GM19351 (cell line): Measurements from ENCODE around the gene SNX17.
"Not testable (repeated sequence)": the region's sequence is repeated elsewhere in the genome, so short reads cannot be mapped to it uniquely, and the experiment has no call there.

Source experiments
- ATAC-seq: cut with Tn5 transposase; IDR thresholded peaks from one replicate; pipeline ENCODE4 v1.9.1; 2021; ENCODE audit warnings: mild to moderate bottlenecking, moderate library complexity; ENCODE audit not compliant: unreplicated experiment

The SNX17 gene

GRCh38 chr2:27393225-27393624, 22.8 kb downstream of the SNX17 start:
- ATAC-seq = no peak

DNA sequence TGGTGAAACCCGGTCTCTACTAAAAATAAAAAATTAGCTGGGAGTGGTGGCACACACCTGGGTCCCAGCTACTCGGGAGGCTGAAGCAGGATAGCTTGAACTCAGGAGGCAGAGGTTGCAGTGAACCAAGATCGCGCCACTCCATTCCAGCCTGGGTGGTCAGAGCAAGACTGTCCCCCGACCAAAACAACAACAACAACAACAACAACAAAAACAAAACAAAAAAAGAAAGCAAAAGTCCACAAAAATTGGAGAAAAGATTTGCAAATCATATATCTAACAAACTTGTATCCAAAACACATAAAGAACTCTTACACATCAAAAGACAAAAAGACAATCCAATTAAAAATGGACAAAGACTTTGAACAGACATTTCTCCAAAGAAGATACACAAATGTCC, 28.5 kb downstream of the SNX17 start:
- no peak for ATAC-seq

- ATAC-seq = no peak
Observed at GRCh38 chr2:27400348-27401135, 30.1 kb downstream of the SNX17 start.

DNA sequence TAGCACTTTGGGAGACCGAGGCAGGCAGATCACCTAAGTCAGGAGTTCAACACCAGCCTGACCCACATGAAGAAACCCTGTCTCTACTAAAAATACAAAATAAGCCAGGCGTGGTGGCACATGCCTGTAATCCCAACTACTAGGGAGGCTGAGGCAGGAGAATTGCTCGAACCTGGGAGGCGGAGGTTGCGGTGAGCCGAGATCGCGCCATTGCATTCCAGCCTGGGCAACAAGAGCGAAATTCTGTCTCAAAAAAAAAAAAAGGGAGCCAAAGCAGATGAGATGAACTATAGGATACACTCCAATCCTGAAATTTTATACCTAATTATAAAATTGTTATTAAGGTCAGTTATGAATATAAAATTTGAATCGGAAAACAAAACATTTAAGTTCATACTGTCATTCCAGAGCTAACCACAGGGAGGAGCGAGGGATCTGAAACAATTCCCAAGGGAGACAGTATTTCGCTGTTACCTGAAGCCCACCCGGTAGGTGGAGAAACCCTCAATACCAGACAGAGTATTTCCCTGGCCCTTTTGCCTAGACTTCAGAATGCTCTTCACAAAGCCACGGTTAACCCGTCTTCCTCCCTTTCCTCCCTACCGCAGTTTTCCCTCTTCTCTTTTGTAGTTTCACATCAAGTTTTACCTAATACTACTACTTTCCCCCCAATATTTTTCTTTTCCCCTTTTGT, 37.5 kb downstream of the SNX17 start:
- no peak for ATAC-seq

DNA sequence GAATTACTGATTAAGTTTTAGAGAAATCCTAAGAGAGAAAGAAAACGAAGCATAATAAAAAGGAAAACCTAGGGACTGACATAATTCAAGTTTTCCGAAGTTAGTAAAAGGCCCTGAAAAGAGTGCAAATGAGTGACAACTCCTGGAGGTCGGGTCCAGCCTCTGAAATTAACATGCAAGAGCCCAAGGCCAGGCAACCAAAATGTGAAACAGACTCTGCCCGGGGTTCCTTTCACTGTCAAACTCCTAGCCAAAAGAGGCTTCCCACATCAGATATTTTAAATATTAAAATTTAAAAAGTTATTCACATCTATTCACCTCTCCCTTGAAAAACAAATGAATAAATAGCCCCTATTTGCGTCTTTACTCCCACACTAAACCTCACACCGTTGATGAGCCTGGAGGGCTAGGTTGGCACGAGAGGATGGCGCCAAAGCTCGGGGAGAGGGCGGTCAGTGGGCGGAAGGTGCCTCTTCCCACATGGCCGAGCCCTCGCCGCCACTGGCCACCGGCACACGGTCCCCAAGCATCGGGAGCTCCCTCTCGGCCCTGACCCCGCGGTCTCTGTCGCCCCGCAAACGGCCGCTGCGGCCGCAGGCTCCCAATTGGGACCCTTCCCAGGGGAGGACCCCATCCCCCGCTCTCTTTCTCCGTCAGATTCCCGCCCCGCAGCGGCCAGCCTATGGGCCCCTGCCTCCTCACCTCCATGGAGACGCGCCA, 38.3 kb downstream of the SNX17 start:
- peak; percentile 30 for ATAC-seq

GRCh38 chr2:27409321-27410073, 39.1 kb downstream of the SNX17 start, which contains the start of gene PPM1G:
Gene PPM1G (minus strand): TSS chr2:27409591. CDS start chr2:27409422, 169 bp downstream.
- peak; percentile 88 for ATAC-seq

- ATAC-seq = no peak
Observed at GRCh38 chr2:27412419-27413152, 42.2 kb downstream of the SNX17 start.

- ATAC-seq = no peak
Observed at GRCh38 chr2:27416151-27416550, 45.7 kb downstream of the SNX17 start.

DNA sequence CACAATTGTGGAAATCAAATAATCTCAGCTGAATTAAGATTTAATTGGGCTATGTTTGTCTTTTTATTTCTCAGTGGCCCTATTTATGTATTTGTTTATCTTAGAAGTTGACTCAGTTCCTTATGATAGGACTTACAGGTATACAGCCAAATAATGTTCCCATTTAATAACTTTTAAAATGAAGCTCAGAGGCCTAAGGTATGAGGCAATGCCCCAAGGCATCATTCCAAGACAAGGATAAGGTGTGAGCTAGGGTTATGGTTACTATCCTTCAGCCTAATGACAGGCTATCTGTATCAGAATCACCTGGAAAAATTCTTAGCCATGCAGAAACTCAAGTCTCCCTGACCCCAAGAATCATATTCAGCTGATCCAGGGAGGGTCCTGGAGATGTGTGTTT, 50.6 kb downstream of the SNX17 start:
- no peak for ATAC-seq

DNA sequence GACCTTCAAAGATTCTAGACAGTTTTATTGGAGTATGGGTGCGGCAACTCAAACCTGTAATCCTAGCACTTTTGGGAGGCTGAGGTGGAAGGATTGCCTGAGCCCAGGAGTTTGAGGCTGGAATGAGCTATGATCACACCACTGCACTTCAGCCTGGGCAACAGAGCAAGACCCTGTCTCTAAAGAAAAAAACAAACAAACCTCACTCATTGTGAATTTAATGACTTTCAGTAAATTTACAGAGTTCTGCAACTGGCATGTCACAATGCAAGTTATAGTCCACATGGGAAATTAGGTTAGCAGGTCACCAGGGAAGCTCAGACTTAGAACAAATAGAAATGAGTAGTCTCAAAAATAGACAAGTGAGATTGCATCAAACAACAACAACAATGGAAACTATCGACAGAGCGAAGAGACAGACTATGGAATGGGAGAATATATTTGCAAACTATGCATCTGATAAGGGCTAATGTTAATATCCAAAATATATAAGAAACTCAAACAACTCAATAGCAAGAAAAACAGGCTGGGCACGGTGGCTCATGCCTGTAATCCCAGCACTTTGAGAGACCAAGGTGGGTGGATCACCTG, 51.3 kb downstream of the SNX17 start:
- no peak for ATAC-seq

GRCh38 chr2:27422958-27423357, 52.5 kb downstream of the SNX17 start:
- ATAC-seq = no peak

DNA sequence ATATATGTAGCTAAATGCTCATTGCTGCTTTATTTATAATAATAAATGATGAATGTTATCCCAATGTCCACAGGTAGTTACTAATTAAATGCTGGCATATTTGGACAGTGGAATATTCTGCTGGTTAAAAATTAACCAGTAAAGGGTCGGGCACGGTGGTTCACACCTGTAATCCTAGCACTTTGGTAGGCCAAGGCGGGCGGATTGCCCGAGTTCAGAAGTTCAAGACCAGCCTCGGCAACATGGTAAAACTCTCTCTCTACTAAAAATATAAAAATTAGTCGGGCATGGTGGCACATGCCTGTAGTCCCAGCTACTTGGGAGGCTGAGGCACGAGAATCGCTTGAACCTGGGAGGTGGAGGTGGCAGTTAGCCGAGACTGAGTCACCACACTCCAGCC, 54.6 kb downstream of the SNX17 start:
- ATAC-seq = not testable (repeated sequence)
